OCI-LY1 (cell line): ENCODE measurements around the gene SART3.

Experiments
- H2AFZ ChIP-seq: fragments of 200-600 bp; sonication (generic), shearing (Covaris generic); 2 replicates; pipeline ENCODE4 v1.6.0; 2014; ENCODE audit warnings: antibody characterized with exemption, mild to moderate bottlenecking, low read length
- H3F3A ChIP-seq: fragments of 200-600 bp; sonication (generic), shearing (Covaris generic); 2 replicates; pipeline ENCODE4 v1.6.0; 2014; ENCODE audit warnings: mild to moderate bottlenecking, antibody characterized with exemption, low read length, moderate library complexity; ENCODE audit not compliant: insufficient read depth
- H3K27ac ChIP-seq: fragments of 200-600 bp; sonication (generic); 2 replicates; pipeline ENCODE4 v1.5.1; 2014; ENCODE audit warnings: low read length, mixed run types, mild to moderate bottlenecking, low read depth; ENCODE audit not compliant: poor library complexity, severe bottlenecking
- H3K27me3 ChIP-seq: fragments of 200-600 bp; sonication (generic); 2 replicates; pipeline ENCODE4 v1.6.0; 2014; ENCODE audit warnings: antibody characterized with exemption, mild to moderate bottlenecking, low read length, moderate library complexity; ENCODE audit not compliant: insufficient read depth
- H3K36me3 ChIP-seq: fragments of 200-600 bp; sonication (generic); 2 replicates; pipeline ENCODE4 v1.6.1; 2014; ENCODE audit warnings: mild to moderate bottlenecking, antibody characterized with exemption, low read length, moderate library complexity, mixed read lengths; ENCODE audit not compliant: insufficient read depth
- H3K4me1 ChIP-seq: fragments of 200-600 bp; sonication (generic); 2 replicates; pipeline ENCODE4 v1.5.1; 2014; ENCODE audit warnings: mild to moderate bottlenecking, low read length, moderate library complexity; ENCODE audit not compliant: insufficient read depth, severe bottlenecking
- H3K4me2 ChIP-seq: fragments of 200-600 bp; sonication (generic), shearing (Covaris generic); 2 replicates; pipeline ENCODE4 v1.6.1; 2014; ENCODE audit warnings: low read length
- H3K4me3 ChIP-seq: fragments of 200-600 bp; sonication (generic); 2 replicates; pipeline ENCODE4 v1.5.1; 2014; ENCODE audit warnings: low read length, low read depth, mild to moderate bottlenecking, mixed read lengths; ENCODE audit not compliant: poor library complexity, severe bottlenecking
- H3K79me2 ChIP-seq: fragments of 200-600 bp; shearing (Covaris generic); 2 replicates; pipeline ENCODE4 v1.6.1; 2016; ENCODE audit warnings: mixed run types, low read length, mixed read lengths; ENCODE audit not compliant: insufficient read depth
- H3K9ac ChIP-seq: fragments of 200-600 bp; sonication (generic), shearing (Covaris generic); 2 replicates; pipeline ENCODE4 v1.6.1; 2014; ENCODE audit warnings: mild to moderate bottlenecking, low read length, mixed read lengths
- H3K9me2 ChIP-seq: fragments of 200-600 bp; sonication (generic), shearing (Covaris generic); 2 replicates; pipeline ENCODE4 v1.6.1; 2014; ENCODE audit warnings: low read depth, mild to moderate bottlenecking, low read length, mixed read lengths
- H3K9me3 ChIP-seq: fragments of 200-600 bp; shearing (Covaris generic); 2 replicates; pipeline ENCODE4 v1.6.1; 2014; ENCODE audit warnings: low read length, mixed read lengths
- H4K20me1 ChIP-seq: fragments of 200-600 bp; sonication (generic), shearing (Covaris generic); 2 replicates; pipeline ENCODE4 v1.6.0; 2016; ENCODE audit warnings: mild to moderate bottlenecking, low read length; ENCODE audit not compliant: insufficient read depth
- CTCF ChIP-seq: fragments of 200-600 bp; sonication (generic), shearing (Covaris generic); IDR thresholded peaks from 2 replicates; pipeline ENCODE4 v1.5.1; 2017; ENCODE audit warnings: mild to moderate bottlenecking, antibody characterized with exemption, low read length, moderate library complexity, mixed read lengths
- EZH2 ChIP-seq: fragments of 200-600 bp; sonication (generic), shearing (Covaris generic); IDR thresholded peaks from 2 replicates; pipeline ENCODE4 v1.8.0; 2017; ENCODE audit warnings: borderline replicate concordance, mixed run types, mild to moderate bottlenecking, antibody characterized with exemption, low read length, moderate library complexity, mixed read lengths

SART3 gene

GRCh38 chr12:108589840-108590229 lies 28.9 kb upstream of the SART3 start:
- Histone ChIP-seq H4K20me1 (no peaks in the 10 kb centered on the region), H3K27ac (no peak overlapping the region), H3F3A (no peaks in the 10 kb centered on the region), H3K4me2 (no peak overlapping the region), H3K4me1 (no peaks in the 10 kb centered on the region), H3K9me3 (no peaks in the 10 kb centered on the region), H3K27me3 (no peaks in the 10 kb centered on the region), H3K9me2 (no peaks in the 10 kb centered on the region), H3K79me2 (no peaks in the 10 kb centered on the region), H2AFZ (no peak overlapping the region), H3K9ac (no peak overlapping the region), H3K36me3 (no peaks in the 10 kb centered on the region), H3K4me3 (no peak overlapping the region)
- TF ChIP-seq EZH2 (no peak), CTCF (no peak)

- no peaks in the 10 kb centered on the region for H4K20me1 ChIP-seq
- no peak overlapping the region for H3K4me3 ChIP-seq
- H3K9ac ChIP-seq: no peak overlapping the region
- no peaks in the 10 kb centered on the region for H3K4me1 ChIP-seq
- no peaks in the 10 kb centered on the region for H3K9me3 ChIP-seq
- no peak overlapping the region for H3K4me2 ChIP-seq
- H2AFZ ChIP-seq: no peak overlapping the region
- no peaks in the 10 kb centered on the region for H3K27me3 ChIP-seq
- no peak for TF ChIP-seq EZH2
- no peak for TF ChIP-seq CTCF
- H3F3A ChIP-seq: no peaks in the 10 kb centered on the region
- H3K9me2 ChIP-seq: no peaks in the 10 kb centered on the region
- H3K36me3 ChIP-seq: no peaks in the 10 kb centered on the region
- no peaks in the 10 kb centered on the region for H3K79me2 ChIP-seq
- H3K27ac ChIP-seq: no peak overlapping the region
Measured at GRCh38 chr12:108589028-108589839, 28.3 kb upstream of the SART3 start.

GRCh38 chr12:108587826-108588225 lies 26.9 kb upstream of the SART3 start:
- Histone ChIP-seq H3K4me3 (no peak overlapping the region), H3F3A (no peaks in the 10 kb centered on the region), H3K27me3 (no peaks in the 10 kb centered on the region), H3K4me2 (no peak overlapping the region), H3K79me2 (no peaks in the 10 kb centered on the region), H3K9me2 (no peaks in the 10 kb centered on the region), H4K20me1 (no peaks in the 10 kb centered on the region), H3K27ac (no peak overlapping the region), H3K9ac (no peak overlapping the region), H3K4me1 (no peaks in the 10 kb centered on the region), H3K9me3 (no peaks in the 10 kb centered on the region), H3K36me3 (no peaks in the 10 kb centered on the region), H2AFZ (no peak overlapping the region)
- no peak for TF ChIP-seq EZH2

- H3K27me3 ChIP-seq: no peaks in the 10 kb centered on the region
- H3K4me3 ChIP-seq: no peak overlapping the region
- H3K4me1 ChIP-seq: no peaks in the 10 kb centered on the region
Measured at GRCh38 chr12:108586306-108586705, 25.3 kb upstream of the SART3 start.

More at GRCh38 chr12:108586306-108586705, 25.3 kb upstream of the SART3 start:
- no peaks in the 10 kb centered on the region for H3K9me2 ChIP-seq
- TF ChIP-seq CTCF: no peak
- H3K27ac ChIP-seq: no peak overlapping the region
- no peak overlapping the region for H2AFZ ChIP-seq
- H3K4me2 ChIP-seq: no peak overlapping the region
- H3K9ac ChIP-seq: no peak overlapping the region
- H3K79me2 ChIP-seq: no peaks in the 10 kb centered on the region
- H4K20me1 ChIP-seq: no peaks in the 10 kb centered on the region
- no peaks in the 10 kb centered on the region for H3K9me3 ChIP-seq
- H3F3A ChIP-seq: no peaks in the 10 kb centered on the region
- no peaks in the 10 kb centered on the region for H3K36me3 ChIP-seq
